ENCODE results near the gene AGR2. TPM values are rescaled to one million over a fixed set of nuclear protein-coding genes. Genes with fewer than 3 reads are reported as not detected.

Gene AGR2
- total and polyA plus RNA-seq, 10 donors = 0.17 to 0.38 (median 0.28) TPM; not detected in 7

DNA sequence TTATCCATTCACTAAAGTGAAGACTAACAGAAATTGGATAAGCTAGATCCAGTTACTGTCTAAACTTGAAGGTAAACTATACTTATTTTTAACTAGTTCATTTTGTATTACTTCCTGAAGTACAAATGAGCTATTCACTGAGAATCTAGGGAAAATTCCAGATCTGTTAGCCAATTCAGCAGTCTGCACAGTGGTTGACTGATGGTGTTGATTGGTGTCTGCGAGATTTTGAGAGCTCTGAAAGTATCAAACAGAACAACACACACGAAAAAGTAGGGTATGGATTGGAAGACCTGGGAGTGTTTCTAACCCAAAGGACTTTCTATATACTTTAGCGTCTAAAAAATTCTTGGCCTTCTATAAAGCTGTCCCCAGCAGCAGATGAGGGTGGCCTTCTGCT lies 33.6 kb upstream of the AGR2 start:
- 60 to 94% (median 76%) methylated on average over 3 of the region's 3 CpGs for WGBS, 5 donors
- DNase-seq = no peak
- TF ChIP-seq, protein P1, sequence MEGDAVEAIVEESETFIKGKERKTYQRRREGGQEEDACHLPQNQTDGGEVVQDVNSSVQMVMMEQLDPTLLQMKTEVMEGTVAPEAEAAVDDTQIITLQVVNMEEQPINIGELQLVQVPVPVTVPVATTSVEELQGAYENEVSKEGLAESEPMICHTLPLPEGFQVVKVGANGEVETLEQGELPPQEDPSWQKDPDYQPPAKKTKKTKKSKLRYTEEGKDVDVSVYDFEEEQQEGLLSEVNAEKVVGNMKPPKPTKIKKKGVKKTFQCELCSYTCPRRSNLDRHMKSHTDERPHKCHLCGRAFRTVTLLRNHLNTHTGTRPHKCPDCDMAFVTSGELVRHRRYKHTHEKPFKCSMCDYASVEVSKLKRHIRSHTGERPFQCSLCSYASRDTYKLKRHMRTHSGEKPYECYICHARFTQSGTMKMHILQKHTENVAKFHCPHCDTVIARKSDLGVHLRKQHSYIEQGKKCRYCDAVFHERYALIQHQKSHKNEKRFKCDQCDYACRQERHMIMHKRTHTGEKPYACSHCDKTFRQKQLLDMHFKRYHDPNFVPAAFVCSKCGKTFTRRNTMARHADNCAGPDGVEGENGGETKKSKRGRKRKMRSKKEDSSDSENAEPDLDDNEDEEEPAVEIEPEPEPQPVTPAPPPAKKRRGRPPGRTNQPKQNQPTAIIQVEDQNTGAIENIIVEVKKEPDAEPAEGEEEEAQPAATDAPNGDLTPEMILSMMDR (IDR thresholded peaks at IDR 0.05 in 8 of 11, conservative IDR thresholded peaks at IDR 0.05 in 3 of 11) = no peak
- TF ChIP-seq POLR2A (IDR thresholded peaks at IDR 0.05) (no peak), POLR2AphosphoS5 (IDR thresholded peaks at IDR 0.05) (no peak)
- Histone ChIP-seq H3K4me3 (no peak overlapping the region), H3K27ac (no peak overlapping the region), H3K9me3 (no peaks in the 10 kb centered on the region), H3K4me1 (no peaks in the 10 kb centered on the region), H3K27me3 (replicated peaks in 1 of 7) (no peaks in the 10 kb centered on the region), H3K36me3 (no peaks in the 10 kb centered on the region)
- intact Hi-C loops (cut with DNase I; ENCODE audit: low total_unique reads) = no loop called here

DNA sequence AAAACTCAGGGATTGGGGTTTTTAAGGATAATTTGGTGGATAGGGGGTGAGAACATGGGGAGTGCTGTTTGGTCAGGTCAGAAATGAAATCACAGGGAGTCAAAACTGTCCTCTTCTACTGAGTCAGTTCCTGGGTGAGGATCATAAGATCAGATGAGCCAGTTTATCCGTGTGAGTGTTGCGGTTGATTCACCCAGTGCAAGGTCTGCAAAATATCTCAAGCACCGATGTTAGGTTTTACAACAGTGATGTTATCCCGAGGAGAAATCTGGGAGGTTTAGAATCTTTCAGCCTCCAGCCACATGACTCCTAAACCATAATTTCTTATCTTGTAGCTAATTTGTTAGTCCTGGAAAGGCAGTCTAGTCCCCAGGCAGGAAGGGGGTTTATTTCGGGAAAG lies 31.7 kb upstream of the AGR2 start:
- Histone ChIP-seq H3K4me1 (no peaks in the 10 kb centered on the region), H3K27ac (no peak overlapping the region), H3K9me3 (no peaks in the 10 kb centered on the region), H3K36me3 (no peaks in the 10 kb centered on the region), H3K27me3 (replicated peaks in 1 of 7) (no peaks in the 10 kb centered on the region), H3K4me3 (no peak overlapping the region)
- intact Hi-C loops (cut with DNase I; ENCODE audit: low total_unique reads) = no loop called here
- WGBS, 5 donors = 68 to 95% (median 77%) methylated on average over 5 of the region's 5 CpGs
- no peak for DNase-seq
- no peak for TF ChIP-seq POLR2AphosphoS5 (IDR thresholded peaks at IDR 0.05)
- TF ChIP-seq, protein P1 (IDR thresholded peaks at IDR 0.05 in 8 of 11, conservative IDR thresholded peaks at IDR 0.05 in 3 of 11) = no peak
- TF ChIP-seq POLR2A (IDR thresholded peaks at IDR 0.05) = no peak

DNA sequence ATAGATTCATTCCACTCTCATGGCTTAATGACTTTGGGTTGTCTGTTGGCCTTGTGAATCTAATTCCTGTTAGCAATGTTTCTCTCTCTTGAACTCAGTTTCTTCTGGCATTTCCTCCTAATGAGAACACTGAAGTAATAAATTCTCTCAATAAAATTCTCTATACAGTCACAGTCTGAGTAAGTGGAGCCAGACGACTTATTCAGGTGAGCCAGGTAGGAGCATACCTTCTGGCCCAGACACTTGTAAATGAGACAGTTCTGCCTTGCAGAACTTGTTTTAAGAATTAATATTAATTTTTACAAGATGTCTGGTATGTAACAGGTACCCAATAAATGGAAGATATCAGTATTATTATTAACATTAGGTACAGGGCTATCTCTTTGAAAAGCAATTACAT lies 28.6 kb upstream of the AGR2 start:
- WGBS, 5 donors = 82 to 98% (median 89%) methylated on average over 1 of the region's 1 CpG
- no peaks in the 10 kb centered on the region for H3K4me1 ChIP-seq
- H3K9me3 ChIP-seq = peaks cover 0 to 10% (median 7%) of the 10 kb centered on the region in 8 donors
- no peak for DNase-seq
- H3K4me3 ChIP-seq = no peak overlapping the region
- TF ChIP-seq POLR2A (IDR thresholded peaks at IDR 0.05) (no peak), POLR2AphosphoS5 (IDR thresholded peaks at IDR 0.05) (no peak)
- TF ChIP-seq, protein P1 (IDR thresholded peaks at IDR 0.05 in 8 of 11, conservative IDR thresholded peaks at IDR 0.05 in 3 of 11) = no peak
- no peaks in the 10 kb centered on the region for H3K36me3 ChIP-seq
- no peak overlapping the region for H3K27ac ChIP-seq
- intact Hi-C loops (cut with DNase I; ENCODE audit: low total_unique reads) = no loop called here
- no peaks in the 10 kb centered on the region for H3K27me3 ChIP-seq (replicated peaks in 1 of 7)

DNA sequence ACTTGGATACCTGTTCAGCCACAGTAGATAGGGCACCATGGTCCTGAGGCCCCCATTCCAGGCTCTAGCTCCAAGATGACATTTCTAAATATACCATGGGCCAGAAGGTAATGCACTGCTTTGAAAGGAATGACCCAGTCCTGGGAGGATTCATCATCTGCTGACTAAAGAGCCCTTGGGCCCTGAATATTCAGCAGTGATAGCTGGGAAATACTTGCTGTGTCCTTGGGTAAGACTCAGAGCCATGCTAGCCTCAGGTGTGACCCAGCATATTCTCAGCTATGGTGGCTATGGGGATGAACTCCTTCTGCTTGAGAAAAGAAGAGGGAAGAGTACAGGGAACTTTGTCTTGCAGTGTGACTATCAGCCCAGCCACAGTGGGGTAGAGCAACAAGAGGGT lies 21.3 kb upstream of the AGR2 start:
- intact Hi-C loops (cut with DNase I; ENCODE audit: low total_unique reads) = no loop called here
- Histone ChIP-seq H3K27ac (no peak overlapping the region), H3K4me3 (no peak overlapping the region), H3K36me3 (no peaks in the 10 kb centered on the region), H3K27me3 (replicated peaks in 1 of 7) (no peaks in the 10 kb centered on the region), H3K9me3 (peaks cover 0 to 11% (median 8%) of the 10 kb centered on the region in 8 donors), H3K4me1 (no peaks in the 10 kb centered on the region)
- TF ChIP-seq, protein P1 (IDR thresholded peaks at IDR 0.05 in 8 of 11, conservative IDR thresholded peaks at IDR 0.05 in 3 of 11) = no peak
- TF ChIP-seq POLR2AphosphoS5 (IDR thresholded peaks at IDR 0.05) (no peak), POLR2A (IDR thresholded peaks at IDR 0.05) (no peak)
- no peak for DNase-seq

Measured in spleen (tissue), 11 donors.